Loucy (cell line): Measurements from ENCODE around the gene TEX19.

Experiments
- H2AFZ ChIP-seq: fragments of 200-600 bp; sonication (generic); 2 replicates; pipeline ENCODE4 v1.6.0; 2016; ENCODE audit warnings: antibody characterized with exemption, mild to moderate bottlenecking, low read length, moderate library complexity
- H3F3A ChIP-seq: fragments of 200-600 bp; 2 replicates; pipeline ENCODE4 v1.6.0; 2016; ENCODE audit warnings: antibody characterized with exemption, low read depth, mild to moderate bottlenecking
- H3K27me3 ChIP-seq: fragments of 200-600 bp; sonication (generic); 2 replicates; pipeline ENCODE4 v1.6.1; 2014; ENCODE audit warnings: low read length, mild to moderate bottlenecking; ENCODE audit not compliant: insufficient read depth, poor library complexity, severe bottlenecking
- H3K36me3 ChIP-seq: fragments of 200-600 bp; sonication (generic); 2 replicates; pipeline ENCODE4 v1.6.1; 2016; ENCODE audit warnings: low read length; ENCODE audit not compliant: insufficient read depth
- H3K4me1 ChIP-seq: fragments of 200-600 bp; sonication (generic); 2 replicates; pipeline ENCODE4 v1.5.1; 2014; ENCODE audit warnings: low read length, mild to moderate bottlenecking; ENCODE audit not compliant: insufficient read depth, poor library complexity, severe bottlenecking
- H3K4me2 ChIP-seq: fragments of 200-600 bp; sonication (generic); 2 replicates; pipeline ENCODE4 v1.6.0; 2014; ENCODE audit warnings: antibody characterized with exemption, low read length, low read depth, mild to moderate bottlenecking; ENCODE audit not compliant: poor library complexity, severe bottlenecking
- H3K4me3 ChIP-seq: fragments of 200-600 bp; sonication (generic); 2 replicates; pipeline ENCODE4 v1.5.1; 2014; ENCODE audit warnings: low read length, mild to moderate bottlenecking, mixed read lengths; ENCODE audit not compliant: poor library complexity, severe bottlenecking
- H3K79me2 ChIP-seq: fragments of 200-600 bp; sonication (generic); 2 replicates; pipeline ENCODE4 v1.6.1; 2014; ENCODE audit warnings: low read length; ENCODE audit not compliant: insufficient read depth
- H3K9ac ChIP-seq: fragments of 200-600 bp; sonication (generic); 2 replicates; pipeline ENCODE4 v1.6.0; 2014; ENCODE audit warnings: mild to moderate bottlenecking, low read depth, low read length, moderate library complexity; ENCODE audit not compliant: poor library complexity, severe bottlenecking
- H3K9me2 ChIP-seq: fragments of 200-600 bp; sonication (generic); replicated peaks from 2 replicates; pipeline ENCODE4 v1.6.1; 2016; ENCODE audit warnings: low read depth, low read length, mixed read lengths
- H3K9me3 ChIP-seq: fragments of 200-600 bp; sonication (generic); 2 replicates; pipeline ENCODE4 v1.6.1; 2014; ENCODE audit warnings: mild to moderate bottlenecking, antibody characterized with exemption, low read length, low read depth; ENCODE audit not compliant: insufficient read depth
- H4K20me1 ChIP-seq: fragments of 200-600 bp; sonication (generic); 2 replicates; pipeline ENCODE4 v1.6.0; 2014; ENCODE audit warnings: antibody characterized with exemption, low read length, mild to moderate bottlenecking; ENCODE audit not compliant: insufficient read depth, poor library complexity, severe bottlenecking
- EZH2phosphoT487 ChIP-seq: fragments of 200-600 bp; IDR thresholded peaks from 2 replicates; pipeline ENCODE4 v1.6.1; 2018; ENCODE audit warnings: antibody characterized with exemption, mild to moderate bottlenecking, moderate library complexity, borderline replicate concordance
- TF ChIP-seq, protein P1 (sequence below): fragments of 200-600 bp; sonication (generic); conservative IDR thresholded peaks from 2 replicates; pipeline ENCODE4 v1.5.1; 2014; ENCODE audit warnings: mild to moderate bottlenecking, antibody characterized with exemption, low read length

The TEX19 gene

DNA sequence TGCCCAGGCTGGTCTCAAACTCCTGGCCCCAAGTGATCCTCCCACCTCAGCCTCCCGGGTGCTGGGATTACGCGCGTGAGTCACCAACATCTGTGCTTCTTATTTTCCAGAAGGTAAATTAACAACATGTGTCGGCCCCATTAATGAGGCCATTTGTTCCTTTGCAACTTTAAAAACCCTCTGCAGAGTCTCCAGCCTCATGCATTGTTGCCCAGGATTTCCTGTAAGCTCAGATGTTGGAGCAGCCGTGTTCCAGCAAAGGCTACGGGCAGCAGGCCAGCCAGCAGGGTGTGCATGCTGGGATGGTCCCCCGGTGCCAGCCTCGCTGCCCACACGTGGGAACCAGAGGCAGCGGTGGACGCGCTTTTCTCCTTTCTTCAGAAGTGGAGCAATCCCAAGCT is 40.0 kb downstream of the TEX19 start:
- H3K9me2 ChIP-seq: no peaks in the 10 kb centered on the region
- H4K20me1 ChIP-seq: no peaks in the 10 kb centered on the region
- H3K4me3 ChIP-seq: no peak overlapping the region
- H3F3A ChIP-seq: peaks cover 9% of the 10 kb centered on the region
- no peaks in the 10 kb centered on the region for H3K79me2 ChIP-seq
- peaks cover 2% of the 10 kb centered on the region; the same call in 1 of the 2 replicates for H3K36me3 ChIP-seq
- H2AFZ ChIP-seq: no peak overlapping the region
- no peaks in the 10 kb centered on the region for H3K9me3 ChIP-seq
- peaks cover 27% of the 10 kb centered on the region for H3K4me1 ChIP-seq
- no peaks in the 10 kb centered on the region for H3K27me3 ChIP-seq
- peak overlapping the region; percentile 61 for H3K9ac ChIP-seq
- H3K4me2 ChIP-seq: peak overlapping the region; percentile 76
- TF ChIP-seq, protein P1, sequence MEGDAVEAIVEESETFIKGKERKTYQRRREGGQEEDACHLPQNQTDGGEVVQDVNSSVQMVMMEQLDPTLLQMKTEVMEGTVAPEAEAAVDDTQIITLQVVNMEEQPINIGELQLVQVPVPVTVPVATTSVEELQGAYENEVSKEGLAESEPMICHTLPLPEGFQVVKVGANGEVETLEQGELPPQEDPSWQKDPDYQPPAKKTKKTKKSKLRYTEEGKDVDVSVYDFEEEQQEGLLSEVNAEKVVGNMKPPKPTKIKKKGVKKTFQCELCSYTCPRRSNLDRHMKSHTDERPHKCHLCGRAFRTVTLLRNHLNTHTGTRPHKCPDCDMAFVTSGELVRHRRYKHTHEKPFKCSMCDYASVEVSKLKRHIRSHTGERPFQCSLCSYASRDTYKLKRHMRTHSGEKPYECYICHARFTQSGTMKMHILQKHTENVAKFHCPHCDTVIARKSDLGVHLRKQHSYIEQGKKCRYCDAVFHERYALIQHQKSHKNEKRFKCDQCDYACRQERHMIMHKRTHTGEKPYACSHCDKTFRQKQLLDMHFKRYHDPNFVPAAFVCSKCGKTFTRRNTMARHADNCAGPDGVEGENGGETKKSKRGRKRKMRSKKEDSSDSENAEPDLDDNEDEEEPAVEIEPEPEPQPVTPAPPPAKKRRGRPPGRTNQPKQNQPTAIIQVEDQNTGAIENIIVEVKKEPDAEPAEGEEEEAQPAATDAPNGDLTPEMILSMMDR: no peak
- TF ChIP-seq EZH2phosphoT487: no peak

- H3K9ac ChIP-seq: peak overlapping the region; percentile 61
- peaks cover 6% of the 10 kb centered on the region; the same call in 1 of the 2 replicates for H3K36me3 ChIP-seq
- H3K9me3 ChIP-seq: no peaks in the 10 kb centered on the region
- no peaks in the 10 kb centered on the region for H4K20me1 ChIP-seq
- H3K4me1 ChIP-seq: peaks cover 27% of the 10 kb centered on the region
- H2AFZ ChIP-seq: no peak overlapping the region
- H3K4me3 ChIP-seq: no peak overlapping the region
- H3K9me2 ChIP-seq: no peaks in the 10 kb centered on the region
- no peaks in the 10 kb centered on the region for H3K27me3 ChIP-seq
- H3F3A ChIP-seq: peaks cover 9% of the 10 kb centered on the region
- H3K79me2 ChIP-seq: no peaks in the 10 kb centered on the region
- TF ChIP-seq EZH2phosphoT487: no peak
- TF ChIP-seq, protein P1: no peak
- H3K4me2 ChIP-seq: peak overlapping the region; percentile 76
Measured at GRCh38 chr17:82399601-82400101, 40.6 kb downstream of the TEX19 start.

- Histone ChIP-seq H3K36me3 (peaks cover 6% of the 10 kb centered on the region; the same call in 1 of the 2 replicates), H3K79me2 (no peaks in the 10 kb centered on the region), H4K20me1 (no peaks in the 10 kb centered on the region), H3K9me3 (no peaks in the 10 kb centered on the region), H2AFZ (no peak overlapping the region), H3F3A (peaks cover 9% of the 10 kb centered on the region), H3K4me1 (peaks cover 27% of the 10 kb centered on the region), H3K9me2 (no peaks in the 10 kb centered on the region), H3K27me3 (no peaks in the 10 kb centered on the region), H3K9ac (peak overlapping the region; percentile 61), H3K4me3 (peak overlapping the region; percentile 70), H3K4me2 (peak overlapping the region; percentile 76)
- TF ChIP-seq EZH2phosphoT487: no peak
- TF ChIP-seq, protein P1: no peak
Measured at GRCh38 chr17:82400206-82400605, 41.2 kb downstream of the TEX19 start.
